ENCODE data around the gene SPOCK2. TPM values are rescaled to one million over a fixed set of nuclear protein-coding genes. Genes with fewer than 3 reads are reported as not detected.

SPOCK2 gene
- polyA plus RNA-seq, 1 experiment, result 0.02 TPM

DNA sequence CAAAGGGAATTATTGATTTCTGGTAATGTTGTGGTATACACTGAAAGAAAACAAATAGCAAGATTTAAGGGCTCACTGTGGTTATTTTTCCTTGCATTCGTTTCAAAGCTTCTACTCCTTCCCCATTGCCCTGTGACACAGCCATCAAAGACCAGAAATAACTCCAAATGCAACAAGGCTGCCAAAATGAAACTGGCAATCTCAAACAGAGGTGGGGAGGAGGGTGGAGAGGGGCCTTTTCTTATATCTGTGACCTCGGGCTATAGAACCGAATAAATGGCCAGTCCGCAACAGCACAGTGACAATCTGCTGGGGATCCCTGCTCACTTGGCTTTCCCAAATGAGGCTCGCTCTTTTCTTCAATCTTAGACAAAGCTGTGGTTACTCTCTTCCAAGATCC is 17.4 kb upstream of the SPOCK2 start:
- Histone ChIP-seq H3K4me3 (ENCODE audit: low read depth, low read length) (no peak overlapping the region), H3K27me3 (ENCODE audit: control insufficient read depth, insufficient read depth, low read length) (no peaks in the 10 kb centered on the region), H3K9me3 (ENCODE audit: control insufficient read depth, insufficient read depth, low read length) (no peaks in the 10 kb centered on the region), H3K27ac (ENCODE audit: low read depth, low read length) (no peak overlapping the region)
- POLR2A ChIA-PET, result no interaction called here
- no peak for DNase-seq (ENCODE audit: low read depth, low spot score)
- TF ChIP-seq, protein P1, sequence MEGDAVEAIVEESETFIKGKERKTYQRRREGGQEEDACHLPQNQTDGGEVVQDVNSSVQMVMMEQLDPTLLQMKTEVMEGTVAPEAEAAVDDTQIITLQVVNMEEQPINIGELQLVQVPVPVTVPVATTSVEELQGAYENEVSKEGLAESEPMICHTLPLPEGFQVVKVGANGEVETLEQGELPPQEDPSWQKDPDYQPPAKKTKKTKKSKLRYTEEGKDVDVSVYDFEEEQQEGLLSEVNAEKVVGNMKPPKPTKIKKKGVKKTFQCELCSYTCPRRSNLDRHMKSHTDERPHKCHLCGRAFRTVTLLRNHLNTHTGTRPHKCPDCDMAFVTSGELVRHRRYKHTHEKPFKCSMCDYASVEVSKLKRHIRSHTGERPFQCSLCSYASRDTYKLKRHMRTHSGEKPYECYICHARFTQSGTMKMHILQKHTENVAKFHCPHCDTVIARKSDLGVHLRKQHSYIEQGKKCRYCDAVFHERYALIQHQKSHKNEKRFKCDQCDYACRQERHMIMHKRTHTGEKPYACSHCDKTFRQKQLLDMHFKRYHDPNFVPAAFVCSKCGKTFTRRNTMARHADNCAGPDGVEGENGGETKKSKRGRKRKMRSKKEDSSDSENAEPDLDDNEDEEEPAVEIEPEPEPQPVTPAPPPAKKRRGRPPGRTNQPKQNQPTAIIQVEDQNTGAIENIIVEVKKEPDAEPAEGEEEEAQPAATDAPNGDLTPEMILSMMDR (IDR thresholded peaks at IDR 0.05; ENCODE audit: low read depth, low read length), result no peak
- CTCF ChIA-PET, result no interaction called here

DNA sequence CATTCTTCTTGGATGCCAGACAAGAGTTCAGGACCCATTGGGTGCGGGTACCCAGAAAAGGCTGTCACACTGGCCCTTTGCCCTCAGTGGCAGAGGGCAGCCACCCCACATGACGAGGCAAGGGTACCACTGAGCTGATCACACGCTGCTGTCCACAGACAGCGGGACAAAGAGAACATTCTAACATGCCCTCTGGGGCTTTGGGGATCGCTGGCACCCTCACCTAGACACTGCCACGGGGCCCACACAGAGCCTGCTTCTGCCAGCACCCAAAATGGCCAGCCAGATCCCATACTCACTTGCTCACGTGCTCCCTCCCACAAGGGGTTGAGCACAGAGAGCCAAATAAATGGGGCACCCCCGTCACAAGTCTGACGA is 16.7 kb upstream of the SPOCK2 start:
- ChIA-PET CTCF (no interaction called here), POLR2A (no interaction called here)
- TF ChIP-seq, protein P1 (IDR thresholded peaks at IDR 0.05; ENCODE audit: low read depth, low read length), result no peak
- DNase-seq (ENCODE audit: low read depth, low spot score), result no peak
- no peaks in the 10 kb centered on the region for H3K27me3 ChIP-seq (ENCODE audit: control insufficient read depth, insufficient read depth, low read length)
- no peak overlapping the region for H3K27ac ChIP-seq (ENCODE audit: low read depth, low read length)
- H3K9me3 ChIP-seq (ENCODE audit: control insufficient read depth, insufficient read depth, low read length), result no peaks in the 10 kb centered on the region
- H3K4me3 ChIP-seq (ENCODE audit: low read depth, low read length), result no peak overlapping the region

GRCh38 chr10:72104472-72105097 is 16.2 kb upstream of the SPOCK2 start:
- no peak for DNase-seq (ENCODE audit: low read depth, low spot score)
- Histone ChIP-seq H3K9me3 (ENCODE audit: control insufficient read depth, insufficient read depth, low read length) (no peaks in the 10 kb centered on the region), H3K4me3 (ENCODE audit: low read depth, low read length) (no peak overlapping the region), H3K27ac (ENCODE audit: low read depth, low read length) (no peak overlapping the region), H3K27me3 (ENCODE audit: control insufficient read depth, insufficient read depth, low read length) (no peaks in the 10 kb centered on the region)
- POLR2A ChIA-PET, result no interaction called here
- TF ChIP-seq, protein P1 (IDR thresholded peaks at IDR 0.05; ENCODE audit: low read depth, low read length), result no peak
- CTCF ChIA-PET, result no interaction called here

GRCh38 chr10:72099600-72099921 is 11.2 kb upstream of the SPOCK2 start:
- no peak overlapping the region for H3K4me3 ChIP-seq (ENCODE audit: low read depth, low read length)
- no peak overlapping the region for H3K27ac ChIP-seq (ENCODE audit: low read depth, low read length)
- TF ChIP-seq, protein P1 (IDR thresholded peaks at IDR 0.05; ENCODE audit: low read depth, low read length), result no peak
- no peaks in the 10 kb centered on the region for H3K27me3 ChIP-seq (ENCODE audit: control insufficient read depth, insufficient read depth, low read length)
- ChIA-PET CTCF (no interaction called here), POLR2A (no interaction called here)
- no peaks in the 10 kb centered on the region for H3K9me3 ChIP-seq (ENCODE audit: control insufficient read depth, insufficient read depth, low read length)
- DNase-seq (ENCODE audit: low read depth, low spot score), result no peak

DNA sequence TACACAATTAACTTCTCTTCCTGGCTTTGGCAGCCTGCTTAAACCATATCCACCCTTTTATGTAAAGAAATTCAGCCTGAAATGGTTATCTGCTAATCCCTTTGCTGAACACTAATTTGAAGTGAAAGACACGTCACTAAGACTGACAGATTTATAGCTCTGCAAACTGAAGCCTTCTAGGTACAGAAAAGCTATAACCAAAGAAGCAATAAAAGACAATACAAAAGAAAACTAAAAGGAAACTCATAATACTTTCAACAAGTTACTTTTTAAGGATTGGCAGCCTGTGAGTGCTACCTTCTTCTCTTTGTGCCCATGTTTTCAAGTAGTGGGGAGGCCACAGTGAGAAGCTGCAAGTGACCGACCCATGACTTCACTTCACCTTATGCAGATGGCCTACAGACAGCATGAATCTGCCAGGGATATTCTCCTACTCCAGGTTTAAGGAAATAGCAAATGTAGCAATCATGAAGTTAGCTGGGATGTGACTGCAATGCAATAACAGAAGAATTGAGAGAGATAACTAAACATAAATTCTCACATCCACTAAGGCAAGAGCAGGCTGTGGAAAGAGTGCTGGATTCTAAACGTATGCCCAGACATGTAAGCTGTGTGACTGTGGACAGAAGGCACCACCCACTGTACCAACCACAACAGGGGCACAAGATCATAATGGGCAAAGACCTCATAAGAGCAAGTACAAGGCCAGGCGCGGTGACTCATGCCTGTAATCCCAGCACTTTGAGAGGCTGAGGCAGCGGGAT is 10.7 kb upstream of the SPOCK2 start:
- TF ChIP-seq, protein P1 (IDR thresholded peaks at IDR 0.05; ENCODE audit: low read depth, low read length), result no peak
- CTCF ChIA-PET, result interaction anchor here (0.6 to 0.8 kb wide), 2 partner anchors 73 to 202 kb away, joined by 3 read pairs; no protein-coding TSS in a partner anchor
- H3K27me3 ChIP-seq (ENCODE audit: control insufficient read depth, insufficient read depth, low read length), result no peaks in the 10 kb centered on the region
- no peak for DNase-seq (ENCODE audit: low read depth, low spot score)
- H3K4me3 ChIP-seq (ENCODE audit: low read depth, low read length), result no peak overlapping the region
- H3K27ac ChIP-seq (ENCODE audit: low read depth, low read length), result no peak overlapping the region
- H3K9me3 ChIP-seq (ENCODE audit: control insufficient read depth, insufficient read depth, low read length), result no peaks in the 10 kb centered on the region
- POLR2A ChIA-PET, result no interaction called here

Data from AG04450 (cell line).